H9 (cell line): ENCODE measurements around the gene FAM170B. TPM values are rescaled to one million over a fixed set of nuclear protein-coding genes. Genes with fewer than 3 reads are reported as not detected.

ENCODE experiments used
- DNase-seq: peaks from one replicate; pipeline ENCODE4 v3.0.0-alpha.2; 2017
- H2AFZ ChIP-seq: one replicate; pipeline ENCODE4 v1.6.1; 2013; ENCODE audit warnings: mild to moderate bottlenecking, low read length, control low read depth, moderate library complexity
- H2AK5ac ChIP-seq: 2 replicates; pipeline ENCODE4 v1.6.1; 2013; ENCODE audit warnings: low read length, control low read depth, mixed read lengths; ENCODE audit not compliant: insufficient read length
- H2BK120ac ChIP-seq: one replicate; pipeline ENCODE4 v1.6.1; 2013; ENCODE audit warnings: low read depth, mild to moderate bottlenecking, low read length, control low read depth, inconsistent platforms; ENCODE audit not compliant: poor library complexity, severe bottlenecking
- H2BK12ac ChIP-seq: 2 replicates; pipeline ENCODE4 v1.6.1; 2013; ENCODE audit warnings: low read length, control low read depth, mixed read lengths, low read depth; ENCODE audit not compliant: insufficient read length
- H2BK15ac ChIP-seq: 2 replicates; pipeline ENCODE4 v1.6.1; 2013; ENCODE audit warnings: low read depth, low read length, control low read depth
- H2BK20ac ChIP-seq: one replicate; pipeline ENCODE4 v1.6.1; 2013; ENCODE audit warnings: low read depth, mild to moderate bottlenecking, low read length, control low read depth, inconsistent platforms; ENCODE audit not compliant: poor library complexity, severe bottlenecking
- H2BK5ac ChIP-seq: 2 replicates; pipeline ENCODE4 v1.6.1; 2013; ENCODE audit warnings: low read length, control low read depth, mixed read lengths; ENCODE audit not compliant: insufficient read length
- H3K14ac ChIP-seq: 2 replicates; pipeline ENCODE4 v1.6.1; 2013; ENCODE audit warnings: low read length, control low read depth; ENCODE audit not compliant: insufficient read depth
- H3K18ac ChIP-seq: 2 replicates; pipeline ENCODE4 v1.6.1; 2013; ENCODE audit warnings: low read depth, mild to moderate bottlenecking, mixed read lengths, low read length, control low read depth; ENCODE audit not compliant: insufficient read length
- H3K23ac ChIP-seq: 2 replicates; pipeline ENCODE4 v1.6.1; 2013; ENCODE audit warnings: low read length, control low read depth, mixed read lengths, low read depth; ENCODE audit not compliant: insufficient read length
- H3K23me2 ChIP-seq: 2 replicates; pipeline ENCODE4 v1.6.1; 2013; ENCODE audit warnings: low read depth, mild to moderate bottlenecking, mixed read lengths, low read length, control low read depth; ENCODE audit not compliant: insufficient read length, poor library complexity, severe bottlenecking
- H3K27ac ChIP-seq: 2 replicates; pipeline ENCODE4 v1.5.1; 2013; ENCODE audit warnings: low read length, control low read depth, mixed read lengths, low read depth; ENCODE audit not compliant: insufficient read length
- H3K27me3 ChIP-seq: 2 replicates; pipeline ENCODE4 v1.6.1; 2013; ENCODE audit warnings: low read length, control low read depth, inconsistent platforms; ENCODE audit not compliant: insufficient read depth
- H3K4ac ChIP-seq: 2 replicates; pipeline ENCODE4 v1.6.1; 2013; ENCODE audit warnings: low read depth, mild to moderate bottlenecking, control low read depth, inconsistent platforms, low read length, moderate library complexity
- H3K4me1 ChIP-seq: 2 replicates; pipeline ENCODE4 v1.6.1; 2013; ENCODE audit warnings: low read length, control low read depth, inconsistent platforms; ENCODE audit not compliant: insufficient read depth
- H3K4me2 ChIP-seq: 2 replicates; pipeline ENCODE4 v1.6.1; 2013; ENCODE audit warnings: low read length, control low read depth, mixed read lengths; ENCODE audit not compliant: insufficient read length, insufficient read depth
- H3K56ac ChIP-seq: 2 replicates; pipeline ENCODE4 v1.6.1; 2013; ENCODE audit warnings: low read depth, mild to moderate bottlenecking, mixed read lengths, low read length, control low read depth; ENCODE audit not compliant: insufficient read length
- H3K79me1 ChIP-seq: 2 replicates; pipeline ENCODE4 v1.6.1; 2013; ENCODE audit warnings: low read depth, mild to moderate bottlenecking, moderate library complexity, low read length, control low read depth, inconsistent platforms; ENCODE audit not compliant: insufficient read depth, poor library complexity, severe bottlenecking
- H3K79me2 ChIP-seq: 2 replicates; pipeline ENCODE4 v1.6.1; 2013; ENCODE audit warnings: low read length, control low read depth, inconsistent platforms; ENCODE audit not compliant: insufficient read depth
- H3K9ac ChIP-seq: 2 replicates; pipeline ENCODE4 v1.6.1; 2013; ENCODE audit warnings: low read length, control low read depth, mixed read lengths; ENCODE audit not compliant: insufficient read length; ENCODE audit errors: extremely low read depth
- H3K9me3 ChIP-seq: one replicate; pipeline ENCODE4 v1.6.1; 2013; ENCODE audit warnings: low read depth, low read length, inconsistent platforms; ENCODE audit not compliant: control insufficient read depth
- H3T11ph ChIP-seq: one replicate; pipeline ENCODE4 v1.6.1; 2013; ENCODE audit warnings: mild to moderate bottlenecking, low read length, control low read depth, inconsistent platforms
- H4K20me1 ChIP-seq: one replicate; pipeline ENCODE4 v1.6.1; 2013; ENCODE audit not compliant: control insufficient read depth, insufficient read length, insufficient read depth
- H4K5ac ChIP-seq: 2 replicates; pipeline ENCODE4 v1.6.1; 2013; ENCODE audit warnings: low read depth, mild to moderate bottlenecking, mixed read lengths, low read length, control low read depth; ENCODE audit not compliant: insufficient read length
- H4K8ac ChIP-seq: replicated peaks from 2 replicates; pipeline ENCODE4 v1.6.1; 2013; ENCODE audit warnings: low read length, control low read depth, mixed read lengths, low read depth; ENCODE audit not compliant: insufficient read length
- H4K91ac ChIP-seq: 2 replicates; pipeline ENCODE4 v1.6.1; 2013; ENCODE audit warnings: low read depth, mild to moderate bottlenecking, moderate library complexity, mixed read lengths, low read length, control low read depth; ENCODE audit not compliant: insufficient read length
- H3K27ac Mint-ChIP-seq, 3 experiments: 2 replicates in 2 of 3; 3 replicates in 1 of 3; pipeline ENCODE4 v1.8.0; 2020 to 2021; ENCODE audit warnings: mixed read lengths in 3 of 3, mild to moderate bottlenecking in 1 of 3, moderate library complexity in 1 of 3
- H3K27me3 Mint-ChIP-seq: 2 replicates; pipeline ENCODE4 v1.8.0; 2021; ENCODE audit warnings: low read depth, mild to moderate bottlenecking, moderate library complexity, mixed read lengths
- H3K36me3 Mint-ChIP-seq, 3 experiments: 2 replicates in 2 of 3; 3 replicates in 1 of 3; pipeline ENCODE4 v1.8.0; 2020 to 2021; ENCODE audit warnings: low read depth in 3 of 3, mixed read lengths in 3 of 3; ENCODE audit not compliant: insufficient read depth in 1 of 3
- H3K4me1 Mint-ChIP-seq, 2 experiments: 2 replicates each; pipeline ENCODE4 v1.8.0; 2020; ENCODE audit warnings: mixed read lengths in 2 of 2
- H3K4me3 Mint-ChIP-seq, 2 experiments: 2 replicates in 1 of 2; 3 replicates in 1 of 2; pipeline ENCODE4 v1.8.0; 2020 to 2021; ENCODE audit warnings: mild to moderate bottlenecking in 2 of 2, mixed read lengths in 2 of 2, moderate library complexity in 1 of 2
- H3K9me3 Mint-ChIP-seq, 2 experiments: 2 replicates in 1 of 2; 3 replicates in 1 of 2; pipeline ENCODE4 v1.8.0; 2020; ENCODE audit warnings: mild to moderate bottlenecking in 2 of 2, mixed read lengths in 2 of 2, moderate library complexity in 1 of 2
- WGBS: extraction: QIAGEN DNeasy Blood & Tissue Kit; methylation state at CpG from one replicate; pipeline ENCODE4 v1.1.7; 2013; ENCODE audit warnings: missing lambda C conversion rate, low lambda C conversion rate, mixed read lengths; ENCODE audit not compliant: insufficient read length; ENCODE audit errors: extremely low coverage; 5-methylcytosine and 5-hydroxymethylcytosine counted together
- total RNA-seq: library from RNA; stranded (reverse); gene quantifications from 2 replicates; pipeline ENCODE4 v1.2.1, GENCODE V29; 2021
- TF ChIP-seq, protein P1 (sequence below): fragments of 200-600 bp; sonication (generic); conservative IDR thresholded peaks from 3 replicates; pipeline ENCODE4 v1.8.0; 2021; ENCODE audit warnings: antibody characterized with exemption, mild to moderate bottlenecking

Gene FAM170B
- total RNA-seq, 1 experiment from 2014 or later: not detected

DNA sequence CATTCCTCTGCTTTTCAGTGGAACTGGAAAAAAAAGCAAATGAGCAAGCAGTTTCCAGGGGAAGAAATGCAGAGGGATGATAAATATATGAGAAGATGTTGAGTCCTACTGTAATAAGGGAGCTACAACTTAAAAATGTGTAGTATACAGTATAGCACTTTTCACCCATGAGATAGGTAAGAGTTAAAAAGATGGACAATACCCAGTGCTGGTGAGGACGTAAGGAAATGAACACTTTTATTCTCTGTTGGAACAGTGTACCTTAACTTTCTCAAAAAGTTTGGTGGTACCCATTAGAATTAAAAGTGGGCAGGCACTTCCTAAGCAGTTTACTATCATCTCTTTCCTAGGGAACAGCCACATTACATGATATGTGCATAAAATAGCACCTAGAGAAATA lies 2.7 kb upstream of the FAM170B start:
- WGBS: no CpG with 5 or more reads among the region's 1 CpG
- Histone ChIP-seq H4K20me1 (no peaks in the 10 kb centered on the region), H4K8ac (no peak overlapping the region), H3K27me3 (no peaks in the 10 kb centered on the region), H3K4me1 (no peaks in the 10 kb centered on the region; the same call in 1 of the 2 replicates), H3K18ac (no peak overlapping the region), H3K56ac (no peak overlapping the region), H4K91ac (no peak overlapping the region), H3K23me2 (no peaks in the 10 kb centered on the region), H2BK12ac (no peak overlapping the region), H2BK20ac (no peak overlapping the region), H2BK5ac (no peak overlapping the region), H2AK5ac (no peak overlapping the region), H3K14ac (no peak overlapping the region), H2AFZ (no peak overlapping the region), H3T11ph (no peak overlapping the region), H3K27ac (no peak overlapping the region), H3K4ac (no peak overlapping the region), H3K79me2 (no peaks in the 10 kb centered on the region), H2BK120ac (no peak overlapping the region), H4K5ac (no peak overlapping the region), H3K9me3 (no peaks in the 10 kb centered on the region), H3K23ac (no peak overlapping the region), H3K4me2 (no peak overlapping the region), H3K9ac (no peak overlapping the region), H2BK15ac (no peak overlapping the region), H3K79me1 (no peaks in the 10 kb centered on the region)
- TF ChIP-seq, protein P1, sequence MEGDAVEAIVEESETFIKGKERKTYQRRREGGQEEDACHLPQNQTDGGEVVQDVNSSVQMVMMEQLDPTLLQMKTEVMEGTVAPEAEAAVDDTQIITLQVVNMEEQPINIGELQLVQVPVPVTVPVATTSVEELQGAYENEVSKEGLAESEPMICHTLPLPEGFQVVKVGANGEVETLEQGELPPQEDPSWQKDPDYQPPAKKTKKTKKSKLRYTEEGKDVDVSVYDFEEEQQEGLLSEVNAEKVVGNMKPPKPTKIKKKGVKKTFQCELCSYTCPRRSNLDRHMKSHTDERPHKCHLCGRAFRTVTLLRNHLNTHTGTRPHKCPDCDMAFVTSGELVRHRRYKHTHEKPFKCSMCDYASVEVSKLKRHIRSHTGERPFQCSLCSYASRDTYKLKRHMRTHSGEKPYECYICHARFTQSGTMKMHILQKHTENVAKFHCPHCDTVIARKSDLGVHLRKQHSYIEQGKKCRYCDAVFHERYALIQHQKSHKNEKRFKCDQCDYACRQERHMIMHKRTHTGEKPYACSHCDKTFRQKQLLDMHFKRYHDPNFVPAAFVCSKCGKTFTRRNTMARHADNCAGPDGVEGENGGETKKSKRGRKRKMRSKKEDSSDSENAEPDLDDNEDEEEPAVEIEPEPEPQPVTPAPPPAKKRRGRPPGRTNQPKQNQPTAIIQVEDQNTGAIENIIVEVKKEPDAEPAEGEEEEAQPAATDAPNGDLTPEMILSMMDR: no peak
- no peak overlapping the region for H3K4me3 Mint-ChIP-seq
- H3K27me3 Mint-ChIP-seq: peaks cover 2% of the 10 kb centered on the region; the same call in 1 of the 2 replicates
- no peaks in the 10 kb centered on the region; a peak in 1 of 7 replicates for H3K36me3 Mint-ChIP-seq
- no peak for DNase-seq
- H3K27ac Mint-ChIP-seq: no peak overlapping the region
- H3K9me3 Mint-ChIP-seq: peaks cover 0 to 2% of the 10 kb centered on the region in 2 experiments; a peak in 2 of 5 replicates
- H3K4me1 Mint-ChIP-seq: peaks cover 9 to 17% of the 10 kb centered on the region in 2 experiments
